ENCODE measurements around the gene FCHO1. TPM values are rescaled to one million over a fixed set of nuclear protein-coding genes. Genes with fewer than 3 reads are reported as not detected.

Gene FCHO1
- total and polyA plus RNA-seq, 2 donors (not counting 1 experiment from before 2014, with no cell fraction given), result 85.7 to 149 TPM

DNA sequence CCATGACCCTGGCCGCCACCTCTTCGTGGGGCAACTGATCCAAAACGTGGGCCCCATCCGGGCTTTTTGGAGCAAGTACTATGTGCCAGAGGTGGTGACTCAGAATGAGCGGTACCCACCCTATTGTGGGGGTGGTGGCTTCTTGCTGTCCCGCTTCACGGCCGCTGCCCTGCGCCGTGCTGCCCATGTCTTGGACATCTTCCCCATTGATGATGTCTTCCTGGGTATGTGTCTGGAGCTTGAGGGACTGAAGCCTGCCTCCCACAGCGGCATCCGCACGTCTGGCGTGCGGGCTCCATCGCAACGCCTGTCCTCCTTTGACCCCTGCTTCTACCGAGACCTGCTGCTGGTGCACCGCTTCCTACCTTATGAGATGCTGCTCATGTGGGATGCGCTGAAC is 60.4 kb downstream of the FCHO1 start:
- H3K27me3 Mint-ChIP-seq, result peaks cover 9% of the 10 kb centered on the region
- H3K4me3 Mint-ChIP-seq, result no peak overlapping the region
- H2AFZ ChIP-seq (ENCODE audit: insufficient read depth, low read depth, low read length, poor library complexity, severe bottlenecking), result no peak overlapping the region
- ATAC-seq (ENCODE audit: low read depth), result no peak
- no peaks in the 10 kb centered on the region for H3K79me2 ChIP-seq (ENCODE audit: control insufficient read depth, insufficient read depth, low read length)
- H3K4me3 ChIP-seq (ENCODE audit: control extremely low read depth in 1 of 5, extremely low read depth in 1 of 5, insufficient read depth in 1 of 5, low read depth in 2 of 5, low read length in 4 of 5), result no peak overlapping the region
- TF ChIP-seq EZH2 (IDR thresholded peaks at IDR 0.05; ENCODE audit: borderline replicate concordance, insufficient read depth, low read depth, low read length, poor library complexity, severe bottlenecking), result no peak
- TF ChIP-seq, protein P1, sequence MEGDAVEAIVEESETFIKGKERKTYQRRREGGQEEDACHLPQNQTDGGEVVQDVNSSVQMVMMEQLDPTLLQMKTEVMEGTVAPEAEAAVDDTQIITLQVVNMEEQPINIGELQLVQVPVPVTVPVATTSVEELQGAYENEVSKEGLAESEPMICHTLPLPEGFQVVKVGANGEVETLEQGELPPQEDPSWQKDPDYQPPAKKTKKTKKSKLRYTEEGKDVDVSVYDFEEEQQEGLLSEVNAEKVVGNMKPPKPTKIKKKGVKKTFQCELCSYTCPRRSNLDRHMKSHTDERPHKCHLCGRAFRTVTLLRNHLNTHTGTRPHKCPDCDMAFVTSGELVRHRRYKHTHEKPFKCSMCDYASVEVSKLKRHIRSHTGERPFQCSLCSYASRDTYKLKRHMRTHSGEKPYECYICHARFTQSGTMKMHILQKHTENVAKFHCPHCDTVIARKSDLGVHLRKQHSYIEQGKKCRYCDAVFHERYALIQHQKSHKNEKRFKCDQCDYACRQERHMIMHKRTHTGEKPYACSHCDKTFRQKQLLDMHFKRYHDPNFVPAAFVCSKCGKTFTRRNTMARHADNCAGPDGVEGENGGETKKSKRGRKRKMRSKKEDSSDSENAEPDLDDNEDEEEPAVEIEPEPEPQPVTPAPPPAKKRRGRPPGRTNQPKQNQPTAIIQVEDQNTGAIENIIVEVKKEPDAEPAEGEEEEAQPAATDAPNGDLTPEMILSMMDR (IDR thresholded peaks at IDR 0.05), result no peak
- no peaks in the 10 kb centered on the region for H3K9me3 Mint-ChIP-seq (ENCODE audit: insufficient read depth)
- no peaks in the 10 kb centered on the region for H4K20me1 ChIP-seq (ENCODE audit: control insufficient read depth, insufficient read depth, low read length, poor library complexity, severe bottlenecking)
- H3K9me3 ChIP-seq (ENCODE audit: control extremely low read depth in 1 of 3, control insufficient read depth in 2 of 3, insufficient read depth in 1 of 3, low read length in 2 of 3), result peaks cover 0 to 5% (median 0%) of the 10 kb centered on the region in 3 donors
- no peak for DNase-seq
- H3K9ac ChIP-seq (ENCODE audit: low read length), result no peak overlapping the region
- H3K27ac Mint-ChIP-seq, result no peak overlapping the region
- ChIA-PET CTCF (no interaction called here), POLR2A (no interaction called here)
- H3K4me1 ChIP-seq (ENCODE audit: control insufficient read depth in 2 of 2, insufficient read depth in 2 of 2, low read length in 2 of 2), result peaks cover 0 to 9% of the 10 kb centered on the region in 2 donors
- WGBS (ENCODE audit: insufficient coverage), result 91% methylated on average over 20 of the region's 20 CpGs
- no peak overlapping the region for H3K4me2 ChIP-seq (replicated peaks; ENCODE audit: low read depth, low read length, poor library complexity, severe bottlenecking)
- H3K27ac ChIP-seq (ENCODE audit: low read length in 2 of 2), result no peak overlapping the region
- H3K27me3 ChIP-seq (replicated peaks in 1 of 4; ENCODE audit: control extremely low read depth in 1 of 4, control insufficient read depth in 3 of 4, insufficient read depth in 4 of 4, low read length in 3 of 4), result peaks cover 0 to 15% (median 4%) of the 10 kb centered on the region in 4 experiments
- peaks cover 5% of the 10 kb centered on the region for H3K4me1 Mint-ChIP-seq
- no peaks in the 10 kb centered on the region for H3K36me3 ChIP-seq (replicated peaks in 1 of 2; ENCODE audit: control extremely low read depth in 1 of 2, control insufficient read depth in 1 of 2, extremely low read depth in 1 of 2, insufficient read depth in 2 of 2, low read length in 1 of 2)
- intact Hi-C loops (cut with micrococcal nuclease), result no loop called here

DNA sequence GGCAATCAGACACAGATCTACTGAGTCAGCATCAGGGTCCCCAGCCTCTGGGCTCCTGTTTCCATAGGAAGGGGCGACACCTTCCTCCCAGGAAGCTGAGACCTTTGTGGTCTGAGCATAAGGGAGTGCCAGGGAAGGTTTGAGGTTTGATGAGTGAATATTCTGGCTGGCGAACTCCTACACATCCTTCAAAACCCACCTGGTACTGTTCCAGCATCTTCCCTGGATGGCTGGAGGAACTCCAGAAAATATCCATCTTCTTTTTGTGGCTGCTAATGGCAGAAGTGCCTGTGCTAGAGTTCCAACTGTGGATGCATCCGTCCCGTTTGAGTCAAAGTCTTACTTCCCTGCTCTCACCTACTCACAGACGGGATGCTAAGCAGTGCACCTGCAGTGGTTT is 60.8 kb downstream of the FCHO1 start:
- no peak overlapping the region for H3K4me2 ChIP-seq (replicated peaks; ENCODE audit: low read depth, low read length, poor library complexity, severe bottlenecking)
- H3K36me3 ChIP-seq (replicated peaks in 1 of 2; ENCODE audit: control extremely low read depth in 1 of 2, control insufficient read depth in 1 of 2, extremely low read depth in 1 of 2, insufficient read depth in 2 of 2, low read length in 1 of 2), result no peaks in the 10 kb centered on the region
- Mint-ChIP-seq H3K27ac (no peak overlapping the region), H3K27me3 (peaks cover 9% of the 10 kb centered on the region), H3K4me1 (peaks cover 5% of the 10 kb centered on the region), H3K9me3 (ENCODE audit: insufficient read depth) (no peaks in the 10 kb centered on the region), H3K4me3 (no peak overlapping the region)
- CTCF ChIA-PET, result no interaction called here
- no peak overlapping the region for H2AFZ ChIP-seq (ENCODE audit: insufficient read depth, low read depth, low read length, poor library complexity, severe bottlenecking)
- no peak for TF ChIP-seq EZH2 (IDR thresholded peaks at IDR 0.05; ENCODE audit: borderline replicate concordance, insufficient read depth, low read depth, low read length, poor library complexity, severe bottlenecking)
- TF ChIP-seq, protein P1 (IDR thresholded peaks at IDR 0.05), result no peak
- no peak for DNase-seq
- H3K9me3 ChIP-seq (ENCODE audit: control extremely low read depth in 1 of 3, control insufficient read depth in 2 of 3, insufficient read depth in 1 of 3, low read length in 2 of 3), result peaks cover 0 to 5% (median 0%) of the 10 kb centered on the region in 3 donors
- POLR2A ChIA-PET, result no interaction called here
- no peaks in the 10 kb centered on the region for H4K20me1 ChIP-seq (ENCODE audit: control insufficient read depth, insufficient read depth, low read length, poor library complexity, severe bottlenecking)
- H3K4me3 ChIP-seq (ENCODE audit: control extremely low read depth in 1 of 5, extremely low read depth in 1 of 5, insufficient read depth in 1 of 5, low read depth in 2 of 5, low read length in 4 of 5), result no peak overlapping the region
- no peak overlapping the region for H3K9ac ChIP-seq (ENCODE audit: low read length)
- WGBS (ENCODE audit: insufficient coverage), result no CpG with 5 or more reads among the region's 5 CpGs
- no peak for ATAC-seq (ENCODE audit: low read depth)
- peaks cover 0 to 9% of the 10 kb centered on the region in 2 donors for H3K4me1 ChIP-seq (ENCODE audit: control insufficient read depth in 2 of 2, insufficient read depth in 2 of 2, low read length in 2 of 2)
- no peaks in the 10 kb centered on the region for H3K79me2 ChIP-seq (ENCODE audit: control insufficient read depth, insufficient read depth, low read length)
- intact Hi-C loops (cut with micrococcal nuclease), result no loop called here
- H3K27me3 ChIP-seq (replicated peaks in 1 of 4; ENCODE audit: control extremely low read depth in 1 of 4, control insufficient read depth in 3 of 4, insufficient read depth in 4 of 4, low read length in 3 of 4), result peaks cover 0 to 13% (median 3%) of the 10 kb centered on the region in 4 experiments
- no peak overlapping the region for H3K27ac ChIP-seq (ENCODE audit: low read length in 2 of 2)

Measured in B cell (primary cell).